COR-L47 (cell line): ENCODE results near the gene SNTG2.
A peak's percentile ranks its signal among the peaks of the same experiment; 100 is the strongest.

Experiments used
- DNase-seq: peaks from one replicate; lab custom pipeline; 2025; lab: John Stamatoyannopoulos, UW

SNTG2 gene

DNA sequence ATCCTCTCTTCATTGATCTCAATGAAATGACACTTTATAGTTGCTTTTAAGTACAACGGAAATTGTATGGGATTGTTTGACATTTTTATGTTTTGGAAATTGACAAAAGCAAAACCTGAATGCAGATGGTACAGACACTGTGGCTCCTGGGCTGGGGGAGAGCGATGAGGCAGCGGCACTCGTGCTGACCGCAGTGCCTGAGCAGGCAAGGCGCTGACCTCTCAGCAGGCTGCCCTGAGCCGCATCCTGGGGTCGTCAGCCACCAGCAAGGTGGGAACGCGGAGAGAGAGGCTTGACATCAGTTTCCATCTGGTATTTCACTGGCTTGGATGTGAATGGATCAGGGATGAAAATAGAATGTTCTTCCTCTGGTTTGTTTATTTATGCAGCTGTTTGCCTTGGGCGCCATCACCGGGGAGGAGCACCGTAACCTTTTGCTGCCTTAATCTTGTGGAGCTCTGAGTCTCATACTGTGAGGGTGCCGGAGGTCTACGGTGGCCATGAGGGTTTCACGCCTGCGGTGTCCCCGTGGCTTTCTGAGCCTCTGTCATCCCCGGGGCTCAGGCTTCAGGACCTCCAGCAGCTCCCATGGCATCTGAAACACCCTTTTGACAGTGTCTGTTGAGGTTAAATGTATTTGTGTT, 367.8 kb downstream of the SNTG2 start:
- DNase-seq: no peak

- no peak for DNase-seq
Observed at GRCh38 chr2:1319393-1319792, 368.7 kb downstream of the SNTG2 start.

GRCh38 chr2:1321321-1321720, 370.7 kb downstream of the SNTG2 start:
- no peak for DNase-seq

DNA sequence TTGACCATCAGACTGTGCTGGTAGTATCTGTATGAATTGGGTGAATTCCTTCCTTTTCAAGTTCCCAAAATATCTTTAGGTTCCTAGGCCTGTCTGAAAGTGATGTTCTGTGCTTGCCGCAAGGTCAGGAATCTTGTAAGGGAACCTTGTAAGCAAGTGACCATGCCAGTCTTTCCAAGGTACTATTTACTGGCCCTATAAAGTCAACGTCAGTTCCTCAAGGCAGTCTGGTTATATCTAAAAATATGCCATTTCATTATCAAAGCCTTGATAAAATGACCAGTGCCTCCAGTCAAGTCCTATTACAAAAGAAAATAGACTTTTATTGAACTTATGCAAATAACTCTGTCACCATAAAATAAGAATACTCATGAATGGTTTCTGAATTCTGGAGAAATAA, 374.2 kb downstream of the SNTG2 start:
- no peak for DNase-seq

GRCh38 chr2:1328684-1329083, 378.0 kb downstream of the SNTG2 start:
- DNase-seq: no peak

GRCh38 chr2:1339388-1340140, 388.9 kb downstream of the SNTG2 start:
- DNase-seq: no peak

DNA sequence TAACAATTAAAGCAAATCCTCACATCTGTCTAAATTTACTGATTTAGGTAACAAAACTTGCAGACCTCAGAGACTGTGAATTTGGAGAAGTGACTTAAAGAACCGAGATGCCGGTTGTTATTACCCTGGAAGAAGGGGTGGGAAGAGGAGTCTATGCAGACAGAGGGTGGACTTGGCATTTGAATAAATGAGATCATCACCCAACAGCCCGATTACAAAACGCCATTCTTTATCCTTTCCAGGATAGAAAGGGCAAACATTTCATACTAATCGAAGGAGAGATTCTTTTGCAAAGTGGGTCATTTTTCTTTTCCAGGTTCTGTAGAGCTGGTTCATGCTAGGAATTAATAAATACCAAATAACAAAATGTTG, 389.5 kb downstream of the SNTG2 start:
- no peak for DNase-seq

DNA sequence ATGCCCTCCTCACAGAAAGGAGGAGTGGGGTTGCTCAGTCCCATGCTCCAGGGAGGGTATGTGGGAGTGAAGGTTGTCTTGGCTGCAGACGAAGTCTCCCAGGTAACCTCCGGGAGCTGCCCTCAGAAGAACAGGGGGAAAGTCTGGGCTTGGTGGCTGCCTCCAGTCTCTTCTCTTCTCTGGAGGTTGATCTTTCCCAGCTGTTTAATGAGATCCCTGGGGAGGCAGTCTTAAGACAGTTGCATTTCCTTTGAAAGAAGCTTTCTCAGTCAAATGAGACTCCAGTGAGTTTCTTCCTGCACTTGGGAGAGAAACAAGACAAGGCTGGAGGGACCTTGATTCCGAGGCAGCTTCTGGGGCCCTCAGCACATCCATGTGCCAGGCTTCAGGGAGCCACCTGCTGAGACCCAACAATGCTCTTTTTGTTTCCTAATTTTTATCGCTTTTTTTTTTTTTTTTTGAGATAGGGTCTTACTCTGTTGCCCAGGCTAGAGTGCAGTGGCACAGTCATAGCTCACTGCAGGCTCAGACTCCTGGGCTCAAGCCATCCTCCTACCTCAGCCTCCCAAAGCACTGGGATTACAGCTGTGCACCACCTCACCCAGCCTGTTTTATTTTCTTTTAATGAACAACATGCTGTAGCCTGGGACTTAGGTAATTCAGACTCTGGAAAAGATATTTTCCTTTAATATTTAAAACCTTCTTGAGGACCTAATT, 390.9 kb downstream of the SNTG2 start:
- no peak for DNase-seq

GRCh38 chr2:1348789-1349188, 398.1 kb downstream of the SNTG2 start:
- DNase-seq: no peak

DNA sequence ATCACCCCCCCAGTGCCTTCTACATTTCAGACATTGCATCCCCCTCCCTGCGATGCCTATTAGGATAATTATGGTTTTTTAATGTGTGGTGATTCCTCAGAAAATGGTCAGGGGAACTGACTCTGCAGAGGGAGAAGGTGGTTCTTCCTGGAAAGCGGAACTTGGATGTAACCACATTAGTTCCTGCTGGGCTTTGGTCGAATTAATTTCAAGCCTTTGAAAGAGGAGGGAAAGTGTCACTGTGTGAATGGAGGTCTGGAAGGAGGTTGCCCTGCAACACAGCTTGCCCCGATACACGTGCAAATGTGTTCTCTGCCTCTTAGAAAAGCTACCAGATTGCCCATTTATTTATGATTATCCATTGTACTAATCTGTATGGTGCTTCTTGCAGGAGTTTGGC, 399.5 kb downstream of the SNTG2 start:
- DNase-seq: no peak

- DNase-seq: no peak
Observed at GRCh38 chr2:1353124-1353523, 402.5 kb downstream of the SNTG2 start.

DNA sequence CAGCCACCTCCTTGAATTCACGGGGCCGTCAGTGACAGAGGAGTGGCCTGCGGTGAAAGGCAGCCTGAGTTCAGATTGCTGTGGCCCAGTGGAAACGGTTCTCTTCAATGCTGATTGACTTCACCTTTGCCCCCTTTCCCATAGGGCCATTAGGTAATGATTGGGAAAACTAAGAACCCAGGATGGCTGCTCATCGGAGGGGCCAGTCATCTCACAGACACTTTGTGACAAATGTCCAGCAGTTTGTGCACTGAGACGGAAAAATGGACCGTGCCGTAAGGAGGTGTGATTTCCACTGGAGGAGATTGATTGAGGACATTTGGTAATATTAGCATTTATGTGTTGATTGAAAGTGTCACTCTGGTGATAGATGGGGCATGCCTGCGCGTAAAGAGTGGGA, 402.9 kb downstream of the SNTG2 start:
- no peak for DNase-seq

GRCh38 chr2:1360144-1360543, 409.5 kb downstream of the SNTG2 start:
- DNase-seq: no peak

GRCh38 chr2:1360557-1361250, 410.1 kb downstream of the SNTG2 start:
- no peak for DNase-seq

DNA sequence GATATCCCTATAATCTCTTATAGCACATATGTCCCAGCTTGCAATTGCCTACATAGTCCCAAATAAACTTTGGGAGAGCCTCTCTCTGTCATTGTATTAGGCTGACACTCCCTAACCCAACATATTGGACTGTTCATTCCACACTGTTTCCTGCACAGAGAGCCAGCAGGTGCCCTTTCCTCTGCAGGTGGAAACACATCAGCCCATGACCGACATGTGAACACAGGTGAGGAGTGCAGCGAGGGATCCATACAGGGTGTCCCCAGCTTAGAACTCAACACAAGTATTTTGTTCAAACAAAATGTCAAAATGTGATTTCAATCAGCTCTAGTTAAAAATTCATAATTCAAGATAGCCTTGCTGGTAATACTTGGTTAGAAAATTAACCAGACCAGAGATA, 412.7 kb downstream of the SNTG2 start:
- no peak for DNase-seq

GRCh38 chr2:1366546-1367134, 416.0 kb downstream of the SNTG2 start:
- peak; percentile 98 for DNase-seq

DNA sequence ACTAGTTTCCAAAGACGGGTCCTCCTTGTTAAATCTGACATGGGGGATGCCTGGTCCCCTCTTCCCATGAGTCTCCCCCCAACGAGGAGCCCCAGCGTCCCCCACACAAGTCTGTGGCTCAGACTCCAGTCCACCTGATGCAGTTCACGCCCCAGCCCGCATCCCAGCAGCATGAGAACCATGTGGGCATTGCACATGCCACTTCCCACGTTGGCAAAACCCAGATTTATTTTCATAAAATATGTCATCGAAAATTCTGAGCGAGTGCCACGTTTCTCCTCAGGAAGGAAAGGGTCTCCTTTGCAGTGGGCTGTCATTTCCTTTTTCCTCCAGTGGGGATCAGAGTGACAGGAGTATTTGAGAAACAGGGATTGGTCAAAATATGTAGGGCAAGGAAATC, 417.0 kb downstream of the SNTG2 start:
- no peak for DNase-seq

GRCh38 chr2:1369905-1370304, 419.3 kb downstream of the SNTG2 start:
- DNase-seq: no peak

DNA sequence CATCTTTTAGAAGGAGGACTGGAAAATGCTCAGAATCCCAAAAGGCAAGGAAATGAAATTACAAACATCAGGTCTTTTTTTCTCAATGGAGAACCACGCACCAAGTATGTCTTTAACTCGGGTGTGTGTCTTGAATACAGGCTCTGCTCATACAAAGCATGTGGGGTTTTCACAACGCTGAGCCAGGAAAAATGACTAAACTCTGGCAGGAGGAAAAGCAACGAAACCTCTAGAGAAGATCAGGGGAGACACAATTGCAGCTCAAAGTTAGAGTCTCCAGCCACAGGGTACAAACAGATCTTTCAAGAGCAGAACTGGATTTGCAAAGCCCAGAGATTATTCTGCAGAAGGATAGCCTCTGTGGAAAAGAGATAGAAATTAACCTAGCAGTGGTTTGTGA, 419.8 kb downstream of the SNTG2 start:
- DNase-seq: no peak

- DNase-seq: no peak
Observed at GRCh38 chr2:1371082-1371481, 420.4 kb downstream of the SNTG2 start.

GRCh38 chr2:1373830-1374229, 423.2 kb downstream of the SNTG2 start:
- DNase-seq: no peak

GRCh38 chr2:1374287-1374686, 423.6 kb downstream of the SNTG2 start:
- no peak for DNase-seq
